A549 treated with AZD2906 at 1 μM for 4 hours (cell line): ENCODE results near the gene STK32A. TPM values are rescaled to one million over a fixed set of nuclear protein-coding genes. Genes with fewer than 3 reads are reported as not detected.

Experiments used
- total RNA-seq: library from RNA; stranded (reverse); fragments of 200-300 nt; extraction: Qiagen RNA extraction; gene quantifications from 5 replicates; pipeline ENCODE4 v1.2.3, GENCODE V29; 2022

Gene STK32A
- 0.13 to 0.40 TPM (median 0.22 TPM) in 5 replicates for total RNA-seq

DNA sequence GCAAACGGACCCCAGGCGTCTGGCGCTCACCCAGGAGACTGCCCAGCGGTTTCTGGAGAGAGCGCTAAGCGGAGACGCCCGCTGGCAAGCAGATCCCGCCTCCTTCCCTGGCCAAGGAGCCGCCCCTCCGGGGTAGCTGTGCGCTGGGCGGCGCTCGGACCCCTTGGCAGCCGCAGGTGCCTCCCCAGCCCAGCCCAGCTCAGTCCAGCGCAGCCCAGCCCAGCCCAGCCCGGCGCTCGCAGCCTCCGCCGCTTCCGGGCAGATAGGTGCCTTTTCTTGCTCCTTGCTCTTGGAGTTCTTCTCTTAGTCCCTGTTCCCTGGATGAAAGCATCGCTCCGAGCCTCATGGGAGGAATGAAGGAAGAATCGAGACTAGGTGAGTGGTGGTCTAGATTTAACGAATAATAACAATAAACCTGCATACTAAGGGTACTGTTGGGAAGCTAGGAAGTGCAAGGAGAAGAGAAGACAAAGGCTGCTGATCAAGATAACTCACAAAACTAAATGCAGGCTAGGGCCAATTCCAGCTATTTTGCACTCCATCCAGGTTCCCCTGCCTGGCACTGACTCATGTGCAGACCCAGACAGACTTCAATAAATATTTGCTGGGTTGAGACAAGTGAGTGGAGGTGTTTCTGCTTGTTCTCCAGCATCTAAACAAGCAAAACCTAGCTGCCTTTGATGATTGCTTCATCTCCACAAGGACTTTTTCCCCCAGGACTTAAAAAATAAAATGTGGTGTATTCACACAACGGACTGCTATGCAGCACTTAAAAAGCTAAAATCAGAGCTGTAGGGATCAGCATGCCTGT, at the start of gene STK32A:
Gene STK32A (plus strand): TSS at position 202 of the 811 bp plus-strand sequence. CDS start 4,609 bp downstream, outside the sequence.

